SH-SY5Y (cell line): ENCODE measurements around the gene ARPC1A.

Experiments
- GATA2 ChIP-seq: IDR thresholded peaks from 2 replicates; pipeline ENCODE4 v1.6.1; 2011; ENCODE audit warnings: mild to moderate bottlenecking, low read depth, low read length
- GATA3 ChIP-seq: IDR thresholded peaks from 2 replicates; pipeline ENCODE4 v1.6.1; 2011; ENCODE audit warnings: low read depth, mild to moderate bottlenecking, low read length, moderate library complexity

GRCh38 chr7:99393355-99394187, 67.9 kb downstream of the ARPC1A start:
- TF ChIP-seq GATA3: no peak
- no peak for TF ChIP-seq GATA2
